K562 (cell line): ENCODE results near the gene LPCAT3. TPM values are rescaled to one million over a fixed set of nuclear protein-coding genes. Genes with fewer than 3 reads are reported as not detected.

Experiments used
- ARID1B ChIP-seq: fragments of 450-650 bp; IDR thresholded peaks from 2 replicates; pipeline ENCODE4 v1.6.1; 2016; ENCODE audit warnings: antibody characterized with exemption, mild to moderate bottlenecking, inconsistent platforms
- ATF7 ChIP-seq: fragments of 450-650 bp; IDR thresholded peaks from 2 replicates; pipeline ENCODE4 v1.7.1; 2014; ENCODE audit warnings: mild to moderate bottlenecking, moderate library complexity
- CTBP1 ChIP-seq: fragments of 450-650 bp; IDR thresholded peaks from 2 replicates; pipeline ENCODE4 v1.6.1; 2016; ENCODE audit warnings: borderline replicate concordance
- HOXB6 ChIP-seq: fragments of 250-450 bp; sonication (Bioruptor Pico); IDR thresholded peaks from 2 replicates; pipeline ENCODE4 v1.5.1; 2022; ENCODE audit warnings: mild to moderate bottlenecking, borderline replicate concordance
- JUN ChIP-seq, 2 experiments: sonication (generic) in 1 of 2; formaldehyde crosslinking in 1 of 2; IDR thresholded peaks; 2 replicates each; pipeline versions ENCODE4 v1.6.1 to v1.8.0; 2012 to 2022; ENCODE audit warnings: borderline replicate concordance in 2 of 2, mild to moderate bottlenecking in 2 of 2, improper control_type of control experiment in 1 of 2, low read depth in 1 of 2, low read length in 1 of 2, missing genetic modification reagents in 1 of 2
- KDM1A ChIP-seq, 2 experiments: fragments of 450-650 bp; IDR thresholded peaks; 2 replicates each; pipeline ENCODE4 v1.6.1; 2016; ENCODE audit warnings: mild to moderate bottlenecking in 2 of 2
- MAZ ChIP-seq, 2 experiments: fragments of 450-650 bp in 1 of 2; sonication (generic) in 1 of 2; formaldehyde crosslinking; IDR thresholded peaks in 1 of 2; conservative IDR thresholded peaks in 1 of 2; 2 replicates each; pipeline versions ENCODE4 v1.4.0 to v1.5.0; 2020; ENCODE audit warnings: mild to moderate bottlenecking in 1 of 2, missing genetic modification reagents in 1 of 2
- MECOM ChIP-seq: fragments of 250-450 bp; sonication (Bioruptor Pico); IDR thresholded peaks from 2 replicates; pipeline ENCODE4 v1.8.0; 2022; ENCODE audit warnings: inconsistent platforms
- MTA1 ChIP-seq: fragments of 450-650 bp; IDR thresholded peaks from 2 replicates; pipeline ENCODE4 v1.6.1; 2017; ENCODE audit warnings: borderline replicate concordance
- OTX1 ChIP-seq: fragments of 450-650 bp; formaldehyde crosslinking; IDR thresholded peaks from 2 replicates; pipeline ENCODE4 v1.4.0; 2022; ENCODE audit warnings: mild to moderate bottlenecking
- PHTF2 ChIP-seq: fragments of 250-450 bp; sonication (Bioruptor Pico); IDR thresholded peaks from 2 replicates; pipeline ENCODE4 v1.5.0; 2021; ENCODE audit warnings: mild to moderate bottlenecking
- POLR3A ChIP-seq: IDR thresholded peaks from 2 replicates; pipeline ENCODE4 v1.6.1; 2011; ENCODE audit warnings: borderline replicate concordance, mild to moderate bottlenecking, moderate library complexity; ENCODE audit not compliant: insufficient read length, insufficient read depth; ENCODE audit errors: extremely low read depth
- POLR3G ChIP-seq: IDR thresholded peaks from 2 replicates; pipeline ENCODE4 v1.6.1; 2011; ENCODE audit not compliant: insufficient read length, insufficient replicate concordance; ENCODE audit errors: extremely low read depth
- RCOR1 ChIP-seq, 2 experiments: IDR thresholded peaks; 2 replicates each; pipeline ENCODE4 v1.6.1; 2012; ENCODE audit warnings: low read depth in 2 of 2, low read length in 2 of 2, borderline replicate concordance in 1 of 2, improper control_type of control experiment in 1 of 2
- SIRT6 ChIP-seq: IDR thresholded peaks from one replicate; pipeline ENCODE4 v1.6.1; 2012; ENCODE audit warnings: low read depth, mild to moderate bottlenecking, control low read depth, inconsistent platforms, low read length, moderate library complexity
- SMAD1 ChIP-seq: fragments of 150-350 bp; IDR thresholded peaks from 2 replicates; pipeline ENCODE4 v1.6.1; 2014; ENCODE audit warnings: low read length, low read depth; ENCODE audit not compliant: partially characterized antibody
- SMARCA4 ChIP-seq: fragments of 450-650 bp; IDR thresholded peaks from 2 replicates; pipeline ENCODE4 v1.6.1; 2016
- SMARCE1 ChIP-seq: fragments of 450-650 bp; IDR thresholded peaks from 2 replicates; pipeline ENCODE4 v1.7.1; 2016; ENCODE audit warnings: mild to moderate bottlenecking
- STAG1 ChIP-seq: sonication (generic); formaldehyde crosslinking; IDR thresholded peaks from 2 replicates; pipeline ENCODE4 v1.5.0; 2020; ENCODE audit warnings: missing genetic modification reagents, borderline replicate concordance
- TARDBP ChIP-seq: fragments of 450-650 bp; IDR thresholded peaks from 2 replicates; pipeline ENCODE4 v1.6.1; 2016
- U2AF1 ChIP-seq: fragments of 200-400 bp; formaldehyde crosslinking; optimal IDR thresholded peaks from 2 replicates; pipeline ENCODE3; 2017; ENCODE audit warnings: mild to moderate bottlenecking, low read depth, low read length, moderate library complexity
- ZNF121 ChIP-seq: sonication (generic); formaldehyde crosslinking; conservative IDR thresholded peaks from 2 replicates; pipeline ENCODE4 v1.8.0; 2022; ENCODE audit warnings: missing genetic modification reagents
- polyA plus RNA-seq, 8 experiments: library from polyadenylated mRNA; depleted of rRNA in 4 of 8; stranded (reverse) in 5 of 8; unstranded in 3 of 8; fragments of >200 nt; fragmentation: Nextera tagmentation in 2 of 8; fragmentation: Illumina TruSeq in 1 of 8; extraction: Ambion mirVana in 2 of 8; extraction: Trizol in 1 of 8; gene quantifications; 2 replicates each; pipeline versions ENCODE4 v1.2.1 to v1.2.3, GENCODE V29; 2011 to 2014; ENCODE audit warnings: inconsistent platforms in 1 of 8, missing spikeins in 1 of 8
- total RNA-seq, 7 experiments: library from RNA; depleted of rRNA in 6 of 7; stranded (reverse); fragments of >200 nt in 6 of 7; fragmentation: Illumina TruSeq in 2 of 7; extraction: Trizol in 2 of 7; gene quantifications; 2 replicates each; pipeline versions ENCODE4 v1.2.1 to v1.2.3, GENCODE V29; 2011 to 2021; ENCODE audit warnings: low replicate concordance in 1 of 7
- TF ChIP-seq, protein P1 (sequence below): fragments of 450-650 bp; IDR thresholded peaks from 2 replicates; pipeline ENCODE4 v1.6.1; 2016
- TF ChIP-seq, protein P2 (sequence below), 2 experiments: IDR thresholded peaks; 2 replicates each; pipeline ENCODE4 v1.6.1; 2012; ENCODE audit warnings: improper control_type of control experiment in 2 of 2, low read depth in 2 of 2, low read length in 2 of 2, borderline replicate concordance in 1 of 2
- TF ChIP-seq, protein P3 (sequence below): sonication (generic); IDR thresholded peaks from 2 replicates; pipeline ENCODE4 v1.6.1; 2016

The LPCAT3 gene
- total and polyA plus RNA-seq, 9 of the 15 experiments (the other 6 are each of a cell fraction or from before 2014, with no cell fraction given) = 4.9 to 52.5 (median 25.3) TPM

DNA sequence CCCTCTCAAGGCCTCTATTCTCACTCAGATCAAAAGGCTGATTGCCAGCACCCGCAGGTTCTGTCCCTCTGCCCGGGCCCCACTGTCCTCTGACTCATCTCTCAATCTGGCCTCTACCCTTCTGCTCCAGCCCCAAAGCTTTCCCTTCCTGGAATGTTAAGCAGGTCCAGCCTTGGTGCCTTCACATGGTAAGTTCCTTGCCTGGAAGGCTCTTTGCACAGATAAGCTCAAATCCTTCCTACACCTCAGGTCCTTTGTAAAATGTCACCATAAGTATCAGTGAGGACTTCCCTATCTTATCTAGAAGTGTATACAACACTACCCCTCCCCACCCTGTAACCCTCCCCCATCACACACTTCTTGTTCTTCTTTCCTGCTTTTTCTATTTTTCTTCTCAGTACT lies 22.2 kb downstream of the LPCAT3 start (continued):
- TF ChIP-seq, protein P1, sequence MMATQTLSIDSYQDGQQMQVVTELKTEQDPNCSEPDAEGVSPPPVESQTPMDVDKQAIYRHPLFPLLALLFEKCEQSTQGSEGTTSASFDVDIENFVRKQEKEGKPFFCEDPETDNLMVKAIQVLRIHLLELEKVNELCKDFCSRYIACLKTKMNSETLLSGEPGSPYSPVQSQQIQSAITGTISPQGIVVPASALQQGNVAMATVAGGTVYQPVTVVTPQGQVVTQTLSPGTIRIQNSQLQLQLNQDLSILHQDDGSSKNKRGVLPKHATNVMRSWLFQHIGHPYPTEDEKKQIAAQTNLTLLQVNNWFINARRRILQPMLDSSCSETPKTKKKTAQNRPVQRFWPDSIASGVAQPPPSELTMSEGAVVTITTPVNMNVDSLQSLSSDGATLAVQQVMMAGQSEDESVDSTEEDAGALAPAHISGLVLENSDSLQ = 0 out of 2 replicates have a peak, but pooled peaks have one; percentile 15
- TF ChIP-seq JUN (IDR thresholded peaks at IDR 0.05; ENCODE audit: borderline replicate concordance, low read depth, low read length) (peak; percentile 57; the same call in 1 of the 2 replicates), JUN (CRISPR knock-in tag; IDR thresholded peaks at IDR 0.05; ENCODE audit: borderline replicate concordance) (no peak), RCOR1 (IDR thresholded peaks at IDR 0.05; ENCODE audit: borderline replicate concordance in 1 of 2, low read depth in 2 of 2, low read length in 2 of 2) (peak in 1 of 2 experiments; percentile 88; a peak in 2 of 4 replicates), MTA1 (peak; percentile 64; the same call in 1 of the 2 replicates), ATF7 (0 out of 2 replicates have a peak, but pooled peaks have one; percentile 16), ARID1B (peak; percentile 56), SMAD1 (peak; percentile 36), PHTF2 (no peak), MAZ (CRISPR knock-in tag; conservative IDR thresholded peaks at IDR 0.05 in 1 of 2, IDR thresholded peaks at IDR 0.05 in 1 of 2) (0 out of 4 replicates have a peak, but pooled peaks of 1 of the 2 experiments have one; percentile 22), HOXB6 (CRISPR knock-in tag) (no peak), SMARCA4 (peak; percentile 62; the same call in 1 of the 2 replicates), KDM1A (IDR thresholded peaks at IDR 0.05) (peak; percentile 77 to 82; a peak in 3 of 4 replicates), SIRT6 (no peak), STAG1 (CRISPR knock-in tag) (no peak), POLR3G (no peak), ZNF121 (no peak), TARDBP (peak; percentile 59; the same call in 1 of the 2 replicates), MECOM (CRISPR knock-in tag) (no peak), SMARCE1 (peak; percentile 52; the same call in 1 of the 2 replicates), POLR3A (no peak), U2AF1 (no peak), OTX1 (CRISPR knock-in tag) (no peak), CTBP1 (peak; percentile 72; the same call in 1 of the 2 replicates)
- TF ChIP-seq, protein P2, sequence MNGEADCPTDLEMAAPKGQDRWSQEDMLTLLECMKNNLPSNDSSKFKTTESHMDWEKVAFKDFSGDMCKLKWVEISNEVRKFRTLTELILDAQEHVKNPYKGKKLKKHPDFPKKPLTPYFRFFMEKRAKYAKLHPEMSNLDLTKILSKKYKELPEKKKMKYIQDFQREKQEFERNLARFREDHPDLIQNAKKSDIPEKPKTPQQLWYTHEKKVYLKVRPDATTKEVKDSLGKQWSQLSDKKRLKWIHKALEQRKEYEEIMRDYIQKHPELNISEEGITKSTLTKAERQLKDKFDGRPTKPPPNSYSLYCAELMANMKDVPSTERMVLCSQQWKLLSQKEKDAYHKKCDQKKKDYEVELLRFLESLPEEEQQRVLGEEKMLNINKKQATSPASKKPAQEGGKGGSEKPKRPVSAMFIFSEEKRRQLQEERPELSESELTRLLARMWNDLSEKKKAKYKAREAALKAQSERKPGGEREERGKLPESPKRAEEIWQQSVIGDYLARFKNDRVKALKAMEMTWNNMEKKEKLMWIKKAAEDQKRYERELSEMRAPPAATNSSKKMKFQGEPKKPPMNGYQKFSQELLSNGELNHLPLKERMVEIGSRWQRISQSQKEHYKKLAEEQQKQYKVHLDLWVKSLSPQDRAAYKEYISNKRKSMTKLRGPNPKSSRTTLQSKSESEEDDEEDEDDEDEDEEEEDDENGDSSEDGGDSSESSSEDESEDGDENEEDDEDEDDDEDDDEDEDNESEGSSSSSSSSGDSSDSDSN (IDR thresholded peaks at IDR 0.05; ENCODE audit: borderline replicate concordance in 1 of 2, low read depth in 2 of 2, low read length in 2 of 2) = peak in 1 of 2 experiments; percentile 37; a peak in 1 of 4 replicates
- TF ChIP-seq, protein P3, sequence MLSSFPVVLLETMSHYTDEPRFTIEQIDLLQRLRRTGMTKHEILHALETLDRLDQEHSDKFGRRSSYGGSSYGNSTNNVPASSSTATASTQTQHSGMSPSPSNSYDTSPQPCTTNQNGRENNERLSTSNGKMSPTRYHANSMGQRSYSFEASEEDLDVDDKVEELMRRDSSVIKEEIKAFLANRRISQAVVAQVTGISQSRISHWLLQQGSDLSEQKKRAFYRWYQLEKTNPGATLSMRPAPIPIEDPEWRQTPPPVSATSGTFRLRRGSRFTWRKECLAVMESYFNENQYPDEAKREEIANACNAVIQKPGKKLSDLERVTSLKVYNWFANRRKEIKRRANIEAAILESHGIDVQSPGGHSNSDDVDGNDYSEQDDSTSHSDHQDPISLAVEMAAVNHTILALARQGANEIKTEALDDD = 0 out of 2 replicates have a peak, but pooled peaks have one; percentile 15
